Measurements from ENCODE around the gene PRPF6. TPM values are rescaled to one million over a fixed set of nuclear protein-coding genes. Genes with fewer than 3 reads are reported as not detected.
"Not testable (repeated sequence)": the region's sequence is repeated elsewhere in the genome, so short reads cannot be mapped to it uniquely, and the experiment has no call there.

PRPF6 gene
- polyA plus RNA-seq, 6 donors from 2014 or later: 46.4 to 83.8 (median 66.9) TPM

DNA sequence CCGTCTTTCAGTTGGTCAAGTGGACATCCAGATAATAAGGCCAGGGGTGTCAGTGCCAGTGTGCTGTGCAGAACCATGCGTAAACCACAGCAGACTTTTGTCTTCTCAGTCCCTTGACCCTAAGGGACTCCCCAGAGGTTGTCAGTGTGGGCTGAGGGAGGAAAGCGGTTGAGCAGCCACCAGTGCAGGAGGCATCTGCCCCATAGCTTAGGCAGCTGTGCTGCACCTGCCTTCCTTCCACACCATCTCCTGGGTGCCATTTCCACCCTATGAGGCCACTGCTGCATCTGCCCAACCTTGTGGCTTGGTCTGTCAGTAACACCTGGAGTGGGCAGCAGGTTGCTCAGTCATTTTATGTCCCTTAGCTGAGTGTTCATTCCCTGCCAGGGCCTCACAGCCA lies 26.0 kb downstream of the PRPF6 start:
- H3K27ac Mint-ChIP-seq: no peak overlapping the region
- no peak overlapping the region for H3K4me3 Mint-ChIP-seq
- peaks cover 0 to 2% (median 0%) of the 10 kb centered on the region in 7 donors for H3K9me3 Mint-ChIP-seq
- no peak for ATAC-seq (ENCODE audit: low read depth in 2 of 2)
- peaks cover 4 to 17% (median 5%) of the 10 kb centered on the region in 3 donors for H3K4me1 Mint-ChIP-seq
- no peak for DNase-seq
- H3K36me3 Mint-ChIP-seq: peaks cover 15 to 17% of the 10 kb centered on the region in 2 donors
- H3K27me3 Mint-ChIP-seq: no peaks in the 10 kb centered on the region

GRCh38 chr20:64009811-64010387 lies 29.0 kb downstream of the PRPF6 start:
- no peak overlapping the region for H3K4me3 Mint-ChIP-seq
- H3K27me3 Mint-ChIP-seq: no peaks in the 10 kb centered on the region
- peaks cover 15 to 25% of the 10 kb centered on the region in 2 donors for H3K36me3 Mint-ChIP-seq
- peak overlapping the region in 2 of 6 donors; percentile 47 to 59 for H3K27ac Mint-ChIP-seq
- DNase-seq (no peak), ATAC-seq (ENCODE audit: low read depth in 2 of 2) (no peak)
- H3K9me3 Mint-ChIP-seq: peaks cover 0 to 2% (median 0%) of the 10 kb centered on the region in 7 donors
- H3K4me1 Mint-ChIP-seq: peaks cover 5 to 8% (median 5%) of the 10 kb centered on the region in 3 donors

- H3K4me3 Mint-ChIP-seq: no peak overlapping the region
- DNase-seq (no peak), ATAC-seq (ENCODE audit: low read depth in 2 of 2) (no peak)
- peaks cover 10 to 25% of the 10 kb centered on the region in 2 donors for H3K36me3 Mint-ChIP-seq
- peaks cover 0 to 2% (median 0%) of the 10 kb centered on the region in 7 donors for H3K9me3 Mint-ChIP-seq
- H3K27ac Mint-ChIP-seq: no peak overlapping the region
- peaks cover 4 to 8% (median 5%) of the 10 kb centered on the region in 3 donors for H3K4me1 Mint-ChIP-seq
- no peaks in the 10 kb centered on the region for H3K27me3 Mint-ChIP-seq
These were observed 29.8 kb downstream of the PRPF6 start for GRCh38 chr20:64010711-64011237.

DNA sequence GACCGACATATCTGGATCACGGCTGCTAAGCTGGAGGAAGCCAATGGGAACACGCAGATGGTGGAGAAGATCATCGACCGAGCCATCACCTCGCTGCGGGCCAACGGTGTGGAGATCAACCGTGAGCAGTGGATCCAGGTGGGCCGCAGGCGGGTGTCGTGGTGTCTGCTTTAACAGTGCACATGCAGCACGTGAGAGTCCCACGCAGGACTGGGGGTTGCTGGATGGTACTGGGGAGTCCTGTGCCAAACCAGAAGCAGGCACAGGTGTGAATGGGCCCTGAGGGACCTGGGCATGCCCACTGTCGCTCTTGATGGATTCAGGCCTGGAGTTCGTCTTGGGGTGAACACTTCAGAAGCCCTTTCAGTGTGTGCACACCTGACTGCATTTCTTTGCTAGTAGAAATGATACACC lies 30.4 kb downstream of the PRPF6 start:
- ATAC-seq (ENCODE audit: low read depth in 2 of 2) (no peak), DNase-seq (no peak)
- Mint-ChIP-seq H3K4me3 (no peak overlapping the region), H3K9me3 (peaks cover 0 to 2% (median 0%) of the 10 kb centered on the region in 7 donors), H3K36me3 (peaks cover 10 to 25% of the 10 kb centered on the region in 2 donors), H3K27ac (no peak overlapping the region), H3K27me3 (no peaks in the 10 kb centered on the region), H3K4me1 (peaks cover 4 to 8% (median 5%) of the 10 kb centered on the region in 3 donors)

GRCh38 chr20:64012385-64013154 lies 31.6 kb downstream of the PRPF6 start:
- not testable (repeated sequence) for DNase-seq; H3K27ac Mint-ChIP-seq; H3K4me1 Mint-ChIP-seq; H3K4me3 Mint-ChIP-seq; ATAC-seq (ENCODE audit: low read depth in 2 of 2); H3K9me3 Mint-ChIP-seq; H3K27me3 Mint-ChIP-seq
- peaks cover 15 to 28% of the 10 kb centered on the region in 2 donors for H3K36me3 Mint-ChIP-seq

GRCh38 chr20:64015635-64016034 lies 34.7 kb downstream of the PRPF6 start:
- ATAC-seq (ENCODE audit: low read depth in 2 of 2): no peak
- Mint-ChIP-seq H3K4me3 (no peak overlapping the region), H3K27ac (no peak overlapping the region), H3K9me3 (no peaks in the 10 kb centered on the region), H3K27me3 (no peaks in the 10 kb centered on the region), H3K36me3 (peaks cover 8 to 26% of the 10 kb centered on the region in 2 donors), H3K4me1 (peaks cover 0 to 7% (median 3%) of the 10 kb centered on the region in 3 donors)
- no peak for DNase-seq

DNA sequence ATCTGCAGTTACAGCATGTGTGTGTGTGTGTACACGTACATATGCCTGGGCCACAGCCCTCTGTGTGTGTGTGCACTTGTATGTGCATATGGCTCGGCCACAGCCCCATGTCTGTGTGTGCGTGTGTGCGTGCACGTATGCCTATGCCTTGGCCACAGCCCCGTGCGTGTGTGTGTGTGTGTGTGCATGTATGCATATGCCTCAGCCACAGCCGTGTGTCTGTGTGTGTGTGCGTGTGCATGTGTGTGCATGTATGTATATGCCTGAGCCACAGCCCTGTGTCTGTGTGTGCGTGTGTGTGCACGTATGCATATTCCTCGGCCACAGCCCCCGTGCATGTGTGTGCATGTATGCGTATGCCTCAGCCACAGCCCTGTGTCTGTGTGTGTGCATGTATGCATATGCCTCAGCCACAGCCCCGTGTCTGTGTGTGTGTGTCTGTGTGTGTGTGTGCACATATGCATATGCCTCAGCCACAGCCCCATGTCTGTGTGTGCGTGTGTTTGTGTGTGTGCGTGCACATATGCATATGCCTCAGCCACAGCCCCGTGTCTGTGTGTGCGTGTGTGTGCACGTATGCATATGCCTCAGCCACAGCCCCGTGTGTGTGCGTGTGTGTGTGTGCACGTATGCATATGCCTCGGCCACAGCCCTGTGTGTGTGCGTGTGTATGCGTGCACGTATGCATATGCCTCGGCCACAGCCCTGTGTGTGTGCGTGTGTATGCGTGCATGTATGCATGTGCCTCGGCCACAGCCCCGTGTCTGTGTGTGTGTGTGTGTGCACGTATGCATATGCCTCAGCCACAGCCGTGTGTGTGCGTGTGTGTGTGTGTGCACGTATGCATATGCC lies 40.4 kb downstream of the PRPF6 start:
- H3K4me1 Mint-ChIP-seq: peaks cover 3 to 4% (median 4%) of the 10 kb centered on the region in 3 donors
- DNase-seq: no peak
- peaks cover 8 to 25% of the 10 kb centered on the region in 2 donors for H3K36me3 Mint-ChIP-seq
- H3K4me3 Mint-ChIP-seq: no peak overlapping the region
- H3K9me3 Mint-ChIP-seq: no peaks in the 10 kb centered on the region
- ATAC-seq (ENCODE audit: low read depth in 2 of 2): no peak
- H3K27me3 Mint-ChIP-seq: no peaks in the 10 kb centered on the region
- peak overlapping the region in 1 of 6 donors; percentile 28 for H3K27ac Mint-ChIP-seq

DNA sequence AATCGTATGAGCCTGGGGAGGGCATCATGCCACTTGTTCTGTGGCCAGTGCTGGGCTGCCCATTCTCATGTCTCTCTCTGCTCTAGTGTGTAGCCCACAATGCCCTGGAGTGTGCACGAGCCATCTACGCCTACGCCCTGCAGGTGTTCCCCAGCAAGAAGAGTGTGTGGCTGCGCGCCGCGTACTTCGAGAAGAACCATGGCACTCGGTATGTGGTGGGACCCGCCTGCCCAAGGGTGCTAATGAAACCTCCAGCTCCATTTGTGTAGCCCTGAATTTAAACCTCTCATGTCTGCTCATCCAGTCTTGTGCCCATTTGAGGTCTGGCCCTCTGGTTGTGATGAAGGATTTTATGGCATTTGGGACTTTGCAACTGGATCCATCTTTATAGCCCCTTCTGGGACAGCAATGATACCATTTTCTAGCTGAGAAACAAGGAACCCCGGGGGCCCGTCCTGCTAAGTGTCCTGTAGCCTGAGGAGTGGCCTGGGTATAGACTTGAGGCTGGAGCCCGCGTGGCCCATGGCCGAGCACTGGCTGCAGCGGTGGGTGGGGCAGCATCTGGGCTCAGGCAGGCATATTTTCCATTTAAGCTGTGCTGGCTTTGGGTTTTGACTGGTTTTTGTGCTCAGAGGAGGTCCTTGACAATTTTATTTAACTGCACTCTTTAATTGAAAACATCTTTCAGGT lies 41.9 kb downstream of the PRPF6 start:
- Mint-ChIP-seq H3K4me1 (peaks cover 0 to 4% (median 4%) of the 10 kb centered on the region in 3 donors), H3K4me3 (no peak overlapping the region), H3K36me3 (peaks cover 0 to 26% of the 10 kb centered on the region in 2 donors), H3K27me3 (no peaks in the 10 kb centered on the region), H3K27ac (no peak overlapping the region), H3K9me3 (no peaks in the 10 kb centered on the region)
- ATAC-seq (ENCODE audit: low read depth in 2 of 2): no peak
- no peak for DNase-seq

GRCh38 chr20:64023361-64024140 lies 42.6 kb downstream of the PRPF6 start:
- H3K4me1 Mint-ChIP-seq: peaks cover 0 to 4% (median 3%) of the 10 kb centered on the region in 3 donors
- peak overlapping the region in 1 of 6 donors; percentile 75 for H3K27ac Mint-ChIP-seq
- H3K36me3 Mint-ChIP-seq: peaks cover 0 to 19% of the 10 kb centered on the region in 2 donors
- ATAC-seq (ENCODE audit: low read depth in 2 of 2) (no peak), DNase-seq (no peak)
- no peak overlapping the region for H3K4me3 Mint-ChIP-seq
- H3K9me3 Mint-ChIP-seq: no peaks in the 10 kb centered on the region
- H3K27me3 Mint-ChIP-seq: no peaks in the 10 kb centered on the region

GRCh38 chr20:64024141-64024990 lies 43.4 kb downstream of the PRPF6 start:
- Mint-ChIP-seq H3K4me3 (no peak overlapping the region), H3K27ac (no peak overlapping the region), H3K9me3 (no peaks in the 10 kb centered on the region), H3K36me3 (peaks cover 0 to 13% of the 10 kb centered on the region in 2 donors), H3K4me1 (peaks cover 0 to 4% (median 0%) of the 10 kb centered on the region in 3 donors), H3K27me3 (no peaks in the 10 kb centered on the region)
- ATAC-seq (ENCODE audit: low read depth in 2 of 2) (no peak), DNase-seq (no peak)

DNA sequence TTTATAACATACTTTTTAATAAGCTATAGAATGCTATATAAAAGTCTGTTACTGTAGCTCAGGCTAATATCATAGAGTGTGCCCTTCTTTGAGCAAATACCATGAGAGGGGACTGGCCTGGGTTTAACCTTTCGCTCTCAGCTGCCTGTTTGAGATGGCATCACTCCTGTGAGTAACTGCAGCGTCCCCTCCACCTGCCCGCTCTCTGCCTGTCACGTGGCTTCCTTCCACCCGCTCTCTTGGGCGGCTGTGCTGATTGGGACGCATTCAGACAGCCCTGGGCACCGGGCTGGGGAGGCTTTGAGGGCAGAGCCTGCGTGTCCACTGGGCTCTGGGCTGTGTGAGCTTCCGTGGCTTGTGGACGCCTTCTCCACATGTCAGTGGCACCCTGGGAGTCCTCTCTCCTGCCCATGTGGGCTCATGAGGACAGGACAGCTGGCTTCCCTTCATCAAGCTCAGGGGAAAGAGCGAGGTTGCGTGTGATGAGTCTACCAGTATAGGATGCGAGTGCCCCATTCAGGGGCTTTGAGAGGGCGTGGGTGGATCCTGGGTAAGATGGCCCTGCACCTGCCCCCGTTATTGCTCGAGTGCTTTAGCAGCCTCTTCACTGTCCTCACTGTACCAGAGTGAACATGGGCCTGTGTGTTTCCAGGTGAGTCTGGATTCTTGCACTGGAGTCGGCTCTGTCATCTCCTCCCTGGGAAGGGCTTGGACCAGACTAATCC lies 44.3 kb downstream of the PRPF6 start:
- DNase-seq: no peak
- ATAC-seq (ENCODE audit: low read depth in 2 of 2): no peak
- Mint-ChIP-seq H3K9me3 (no peaks in the 10 kb centered on the region), H3K27me3 (no peaks in the 10 kb centered on the region), H3K36me3 (peaks cover 0 to 15% of the 10 kb centered on the region in 2 donors), H3K4me3 (no peak overlapping the region), H3K27ac (peak overlapping the region in 1 of 6 donors; percentile 36), H3K4me1 (peaks cover 0 to 4% (median 0%) of the 10 kb centered on the region in 3 donors)

Measured in naive B cell (primary cell).